HG02943 (cell line): ENCODE results near the gene ADRM1.

Experiments used
- ATAC-seq: cut with Tn5 transposase; IDR thresholded peaks from one replicate; pipeline ENCODE4 v1.9.1; 2021; ENCODE audit warnings: mild to moderate bottlenecking, low read depth, moderate library complexity; ENCODE audit not compliant: unreplicated experiment

The ADRM1 gene

DNA sequence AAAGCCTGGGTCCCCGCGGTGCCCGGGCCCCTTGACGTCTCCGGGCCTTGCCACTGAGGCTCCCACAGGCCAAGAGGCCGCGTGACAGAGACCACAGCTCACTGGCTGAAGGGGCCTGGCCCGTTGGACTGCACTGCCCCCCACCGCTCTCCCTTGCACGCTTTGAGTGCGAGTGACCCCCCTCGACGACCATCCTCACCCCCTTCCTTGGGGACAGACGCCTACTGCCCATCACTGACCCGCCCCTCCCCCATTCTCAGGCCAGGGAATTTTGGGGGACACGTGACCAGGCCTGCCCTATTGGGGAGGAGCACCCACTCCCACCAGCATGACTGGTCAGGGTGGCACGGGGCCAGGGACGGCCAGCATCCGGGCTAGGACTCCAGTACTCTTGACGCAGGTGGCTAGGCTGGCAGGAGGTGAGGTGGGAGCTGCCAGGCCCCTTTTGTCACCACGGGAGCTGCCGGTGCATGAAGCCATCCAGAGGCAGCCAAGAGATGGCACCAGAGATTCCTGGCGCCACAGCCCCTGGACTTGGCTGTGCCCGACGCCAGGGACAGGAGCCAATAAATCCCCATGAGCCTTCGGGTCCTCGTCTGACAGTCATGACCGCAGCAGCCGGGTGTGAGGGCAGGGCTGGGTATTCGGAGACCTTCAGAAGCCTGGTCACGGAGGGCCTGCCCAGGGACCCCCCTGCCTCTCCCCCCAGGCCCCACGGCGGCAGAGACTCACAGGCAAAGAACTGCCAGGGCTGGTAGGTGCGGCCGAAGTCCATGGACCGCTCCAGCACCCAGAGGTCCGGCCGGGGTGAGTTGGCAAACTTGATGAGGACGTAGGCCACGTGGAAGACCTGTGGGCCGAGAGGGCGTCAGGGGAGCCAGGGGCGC, 49.8 kb downstream of the ADRM1 start:
- ATAC-seq, result no peak

DNA sequence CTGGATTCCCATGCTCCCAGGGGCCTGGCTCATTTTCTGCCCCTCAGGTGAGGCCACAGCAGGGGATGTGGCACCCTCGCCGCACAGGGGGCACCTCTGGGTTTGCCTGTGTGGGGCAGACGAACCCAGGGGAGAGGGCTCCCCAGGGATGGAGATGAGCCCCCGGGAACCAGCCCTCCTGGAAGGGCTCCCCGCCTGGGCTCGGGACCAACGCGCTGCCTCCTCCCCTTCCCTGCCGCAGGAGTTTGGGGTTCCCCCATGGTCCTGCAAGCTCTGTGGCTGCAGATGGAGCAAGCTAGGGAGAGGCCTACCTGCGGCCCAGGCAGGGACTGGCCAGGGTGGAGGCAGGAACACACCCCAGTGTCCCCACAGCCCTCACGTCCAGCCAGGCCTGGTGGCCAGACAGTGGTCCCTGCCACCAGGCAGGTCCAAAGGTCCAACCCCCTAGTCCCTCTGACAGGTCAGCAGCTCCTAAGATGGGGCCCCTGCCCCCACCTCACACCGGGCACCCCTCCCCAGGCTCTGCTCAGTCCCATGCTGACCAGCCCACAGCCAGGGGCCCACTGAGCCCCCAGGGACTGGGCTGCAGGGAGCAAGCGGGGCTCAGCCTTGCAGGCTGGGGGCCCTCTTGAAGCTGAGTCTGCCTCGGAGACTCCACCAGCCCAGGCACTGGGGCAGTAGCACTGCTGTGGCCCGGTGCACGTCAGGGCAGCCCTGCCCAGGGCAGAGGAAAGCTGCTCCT, 50.7 kb downstream of the ADRM1 start:
- ATAC-seq, result no peak

DNA sequence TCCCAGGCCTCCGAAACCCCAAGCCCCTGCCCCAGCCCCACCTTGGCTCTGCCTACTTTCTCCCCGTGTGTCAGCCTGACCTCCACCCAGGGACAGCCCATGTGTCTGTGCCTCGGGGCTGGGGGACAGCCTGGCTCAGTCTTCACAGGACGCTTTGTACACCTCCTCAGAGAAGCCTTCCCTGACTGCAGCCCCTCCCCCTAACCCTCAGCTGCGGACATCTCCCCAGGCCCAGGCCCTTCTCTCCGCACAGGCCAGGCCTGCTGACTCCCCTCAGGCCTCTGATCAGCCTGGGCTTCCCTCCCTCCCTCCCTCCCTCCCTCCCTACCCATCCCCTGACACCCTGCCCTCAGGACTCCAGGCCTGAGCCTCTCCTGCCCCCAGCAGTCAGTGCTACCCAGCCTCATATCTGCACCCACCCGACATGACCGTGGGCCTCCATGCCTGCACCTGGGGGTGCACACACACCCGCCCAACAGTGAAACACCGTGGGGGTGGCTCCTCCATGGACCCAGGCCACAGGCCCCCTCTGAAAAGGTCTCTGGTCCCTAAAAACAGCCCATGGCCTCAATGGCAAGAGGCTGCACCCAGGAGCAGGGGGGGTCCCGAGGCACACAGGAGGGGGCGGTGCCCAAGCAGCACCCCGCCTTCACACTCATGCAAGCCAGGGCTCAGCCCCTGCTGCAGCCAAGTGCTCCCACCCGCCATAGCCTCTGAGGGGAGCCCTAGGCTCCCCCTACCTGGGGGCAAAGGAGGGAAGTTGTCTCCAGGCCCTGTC, 51.4 kb downstream of the ADRM1 start:
- ATAC-seq, result no peak

DNA sequence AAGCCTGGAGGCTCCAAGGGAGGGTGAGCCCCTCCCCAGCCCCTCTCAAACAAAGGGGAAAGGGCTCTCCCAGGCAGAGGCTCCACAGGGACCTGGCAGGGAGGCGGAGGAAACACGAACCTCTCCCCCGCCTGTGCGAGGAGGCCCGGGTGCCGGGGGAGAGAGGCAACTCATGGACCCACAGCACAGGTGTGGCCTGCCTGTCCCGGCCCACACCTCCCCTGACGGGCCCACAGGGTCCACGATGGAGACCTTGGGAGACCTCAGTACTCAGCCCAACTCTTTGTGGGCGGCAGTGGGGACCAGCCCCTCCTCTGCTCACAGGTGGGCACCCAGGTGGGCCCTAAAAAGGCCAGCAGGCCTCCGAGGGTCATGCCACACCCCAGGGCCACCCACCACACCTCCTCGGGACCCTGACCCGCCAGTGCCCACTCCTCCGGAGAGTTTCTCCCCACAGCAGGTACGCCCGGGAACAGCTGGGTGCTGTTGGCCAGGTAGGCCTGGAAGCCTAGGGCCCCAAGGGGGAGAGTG, 52.1 kb downstream of the ADRM1 start:
- no peak for ATAC-seq

DNA sequence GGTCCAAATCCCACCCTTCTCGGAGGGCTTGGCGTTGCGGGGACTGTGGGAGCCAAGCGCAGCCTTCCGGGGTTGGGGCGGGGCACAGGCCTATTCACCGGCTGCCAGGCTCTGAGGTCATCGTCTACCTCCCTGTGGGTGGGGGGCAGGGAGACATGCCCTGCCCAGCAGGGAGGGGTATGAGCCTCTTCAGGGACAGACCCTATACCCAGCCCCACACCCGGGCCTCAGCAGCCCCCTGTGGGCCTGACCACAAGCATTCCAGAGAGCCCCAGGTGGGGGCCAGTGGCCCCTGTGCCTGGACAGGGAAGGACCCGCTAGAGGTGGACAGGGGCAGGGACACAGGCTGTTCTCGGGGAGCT, 52.7 kb downstream of the ADRM1 start:
- no peak for ATAC-seq

DNA sequence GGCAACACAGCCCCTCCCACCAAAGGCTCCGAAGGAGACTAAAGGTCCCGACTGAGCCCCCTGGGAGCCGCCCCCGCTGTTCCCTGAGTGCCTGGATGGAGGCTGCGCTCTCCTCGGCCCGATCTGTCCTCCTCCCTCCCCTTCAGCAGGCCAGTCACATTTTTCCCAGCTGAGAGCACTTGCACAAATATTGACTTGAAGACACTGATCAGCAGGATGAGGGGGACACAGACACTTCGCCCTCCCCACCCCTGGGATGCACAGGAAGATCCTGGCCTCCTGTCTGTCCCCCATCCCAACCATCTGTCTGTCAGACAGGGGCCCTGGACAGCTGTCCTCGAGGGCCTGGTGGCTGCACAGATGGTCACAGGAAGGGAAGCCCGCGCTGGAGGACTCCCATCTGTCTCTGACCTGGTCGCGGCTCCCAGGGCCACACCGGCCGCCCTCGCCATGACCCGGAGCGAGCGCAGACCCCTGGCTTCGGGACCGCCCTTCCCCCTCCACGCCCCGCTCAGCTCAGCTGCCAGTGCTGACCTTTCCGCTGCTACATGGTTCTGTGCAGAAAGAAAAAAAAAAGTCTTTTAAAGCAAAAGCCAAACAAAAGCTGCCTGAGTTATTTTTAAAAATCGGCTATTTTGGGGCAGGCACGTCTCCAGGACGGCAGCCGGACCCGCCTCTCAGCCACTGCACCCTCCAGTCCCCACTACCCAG, 53.2 kb downstream of the ADRM1 start:
- no peak for ATAC-seq

DNA sequence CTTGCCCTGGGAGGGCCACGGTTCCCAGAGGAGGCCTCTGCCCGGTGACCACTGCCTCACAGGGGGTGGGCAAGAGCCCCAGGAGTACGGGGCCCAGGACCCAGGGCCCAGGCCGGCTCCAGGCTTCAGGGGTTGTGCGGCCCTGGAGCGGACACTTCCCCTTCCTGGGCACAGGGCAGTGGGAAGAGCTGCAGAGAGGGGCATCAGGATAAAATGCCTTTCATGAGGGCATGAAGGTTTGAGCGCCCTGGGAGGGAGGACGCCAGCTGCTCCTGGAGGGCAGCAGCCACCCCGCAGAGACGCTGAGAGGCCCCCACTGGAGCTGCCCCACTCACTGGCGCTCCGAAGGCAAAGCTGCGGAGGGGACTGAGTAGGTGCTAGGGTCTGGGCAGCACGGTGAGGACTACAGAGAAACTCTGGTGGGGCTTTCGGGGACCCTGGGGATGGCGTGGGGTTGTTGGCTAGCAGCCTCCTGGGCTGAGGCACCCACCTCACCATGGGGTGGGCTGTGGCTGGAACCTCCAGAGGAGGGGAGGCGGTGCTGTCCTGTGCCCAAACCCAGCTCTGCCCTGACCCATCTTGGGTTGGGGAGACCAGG, 53.9 kb downstream of the ADRM1 start:
- ATAC-seq, result no peak

DNA sequence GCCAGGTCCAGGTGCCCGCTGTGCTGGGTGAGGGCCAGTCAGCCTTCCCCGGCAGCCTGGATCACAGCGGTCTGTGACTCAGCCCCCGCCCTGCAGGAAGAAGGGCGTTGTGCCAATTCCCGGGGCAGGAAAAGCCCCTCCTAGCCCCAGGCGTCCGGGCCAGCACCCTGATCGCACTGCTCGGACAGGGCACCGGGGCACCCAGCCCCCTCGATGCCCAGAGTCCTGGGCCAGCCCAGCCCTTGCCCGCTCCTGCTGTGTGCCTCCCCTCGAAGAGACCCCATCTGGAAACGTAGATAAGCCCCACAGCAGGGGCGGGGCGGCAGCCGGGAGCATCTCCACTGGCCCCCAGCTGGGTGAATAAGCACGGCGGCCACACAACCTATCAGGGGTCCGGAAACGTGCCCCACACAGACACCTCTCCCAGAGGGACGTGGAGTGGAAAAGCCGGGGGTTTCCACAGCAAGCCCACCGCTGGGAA, 54.4 kb downstream of the ADRM1 start:
- no peak for ATAC-seq

DNA sequence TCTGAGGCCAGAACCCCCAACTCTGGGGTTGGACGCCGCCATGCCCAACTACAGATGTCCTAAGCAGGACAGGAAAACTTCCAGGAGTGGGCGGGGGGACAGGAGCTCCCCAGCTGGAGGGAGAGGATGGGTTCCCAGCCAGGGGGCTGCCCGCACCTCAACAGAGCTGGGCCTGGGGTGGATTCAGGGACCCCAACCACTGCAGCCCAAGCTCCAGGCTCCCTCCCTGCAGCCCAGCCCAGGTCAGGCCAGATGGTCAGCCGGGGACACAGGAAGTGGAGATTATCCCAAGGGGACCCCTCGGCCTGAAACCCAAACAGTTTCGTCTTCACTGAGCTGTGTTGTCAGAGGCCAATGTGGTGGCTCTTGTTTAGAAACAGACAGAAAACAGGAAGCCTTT, 54.9 kb downstream of the ADRM1 start:
- ATAC-seq, result no peak
